CD4-positive, alpha-beta memory T cell (primary cell): Measurements from ENCODE around the gene MTFR1L. TPM values are rescaled to one million over a fixed set of nuclear protein-coding genes. Genes with fewer than 3 reads are reported as not detected.

Experiments used
- CTCF ChIA-PET: fragments of 350-600 bp; sonication (Branson Sonifier 250); formaldehyde crosslinking; loops from one replicate; lab custom pipeline; 2021; ENCODE audit warnings: inconsistent platforms; ENCODE audit not compliant: partially characterized antibody; lab: Charles Lee
- POLR2A ChIA-PET: fragments of 350-600 bp; sonication (Branson Sonifier 250); formaldehyde crosslinking; loops from one replicate; lab custom pipeline; 2021; ENCODE audit not compliant: partially characterized antibody; lab: Charles Lee
- DNase-seq, 5 donors: peaks; one replicate each; pipeline versions ENCODE4 v3.0.0 to v3.0.0-alpha.2; 2020 to 2022; ENCODE audit warnings: mixed read lengths in 1 of 5
- H3K27ac ChIP-seq: one replicate; pipeline ENCODE4 v1.7.0; 2013; ENCODE audit warnings: low read depth, low read length
- H3K27me3 ChIP-seq: 2 replicates; pipeline ENCODE4 v1.7.0; 2013; ENCODE audit warnings: mild to moderate bottlenecking, low read length, moderate library complexity; ENCODE audit not compliant: insufficient read depth
- H3K36me3 ChIP-seq: 2 replicates; pipeline ENCODE4 v1.7.0; 2013; ENCODE audit warnings: mild to moderate bottlenecking, low read length, moderate library complexity; ENCODE audit not compliant: insufficient read depth
- H3K4me1 ChIP-seq: 2 replicates; pipeline ENCODE4 v1.7.0; 2013; ENCODE audit warnings: mild to moderate bottlenecking, low read length, moderate library complexity; ENCODE audit not compliant: insufficient read depth
- H3K4me3 ChIP-seq, 2 donors: one replicate each; pipeline ENCODE4 v1.7.0; 2013; ENCODE audit warnings: low read length in 2 of 2, mild to moderate bottlenecking in 1 of 2
- H3K9me3 ChIP-seq, 2 donors: one replicate each; pipeline ENCODE4 v1.7.0; 2013; ENCODE audit warnings: low read length in 2 of 2, control low read depth in 1 of 2; ENCODE audit not compliant: control insufficient read depth in 1 of 2
- H3K27ac Mint-ChIP-seq, 7 donors: one replicate each; pipeline ENCODE4 v1.8.0; 2020 to 2021; ENCODE audit warnings: mixed read lengths in 7 of 7, mild to moderate bottlenecking in 6 of 7, inconsistent platforms in 3 of 7, moderate library complexity in 3 of 7
- H3K27me3 Mint-ChIP-seq, 2 donors: one replicate each; pipeline ENCODE4 v1.8.0; 2020 to 2021; ENCODE audit warnings: mixed read lengths in 2 of 2
- H3K36me3 Mint-ChIP-seq, 2 donors: one replicate each; pipeline ENCODE4 v1.8.0; 2020 to 2021; ENCODE audit warnings: mixed read lengths in 2 of 2, inconsistent platforms in 1 of 2, mild to moderate bottlenecking in 1 of 2
- H3K4me1 Mint-ChIP-seq, 4 donors: one replicate each; pipeline ENCODE4 v1.8.0; 2020 to 2021; ENCODE audit warnings: mixed read lengths in 4 of 4, mild to moderate bottlenecking in 1 of 4
- H3K4me3 Mint-ChIP-seq, 8 donors: one replicate each; pipeline ENCODE4 v1.8.0; 2020 to 2021; ENCODE audit warnings: mixed read lengths in 8 of 8, mild to moderate bottlenecking in 7 of 8, moderate library complexity in 6 of 8, inconsistent platforms in 3 of 8
- H3K9me3 Mint-ChIP-seq, 8 donors: one replicate each; pipeline ENCODE4 v1.8.0; 2020 to 2021; ENCODE audit warnings: mixed read lengths in 8 of 8, mild to moderate bottlenecking in 5 of 8, inconsistent platforms in 3 of 8, moderate library complexity in 1 of 8
- intact Hi-C: fragments of 100-400 bp; cut with micrococcal nuclease; formaldehyde crosslinking; loops from one replicate; pipeline ENCODE4 v1.15.1; 2023
- polyA plus RNA-seq, 2 donors: library from polyadenylated mRNA; unstranded; fragments of 300-500 nt; fragmentation: Illumina TruSeq; gene quantifications; one replicate each; pipeline ENCODE4 v1.2.3, GENCODE V29; 2021
- total RNA-seq, 2 experiments: library from RNA; stranded (reverse); gene quantifications; one replicate each; pipeline ENCODE4 v1.2.3, GENCODE V29; 2021

MTFR1L gene
- total and polyA plus RNA-seq, 4 experiments from 2014 or later: 27.5 to 58.4 (median 55.3) TPM

DNA sequence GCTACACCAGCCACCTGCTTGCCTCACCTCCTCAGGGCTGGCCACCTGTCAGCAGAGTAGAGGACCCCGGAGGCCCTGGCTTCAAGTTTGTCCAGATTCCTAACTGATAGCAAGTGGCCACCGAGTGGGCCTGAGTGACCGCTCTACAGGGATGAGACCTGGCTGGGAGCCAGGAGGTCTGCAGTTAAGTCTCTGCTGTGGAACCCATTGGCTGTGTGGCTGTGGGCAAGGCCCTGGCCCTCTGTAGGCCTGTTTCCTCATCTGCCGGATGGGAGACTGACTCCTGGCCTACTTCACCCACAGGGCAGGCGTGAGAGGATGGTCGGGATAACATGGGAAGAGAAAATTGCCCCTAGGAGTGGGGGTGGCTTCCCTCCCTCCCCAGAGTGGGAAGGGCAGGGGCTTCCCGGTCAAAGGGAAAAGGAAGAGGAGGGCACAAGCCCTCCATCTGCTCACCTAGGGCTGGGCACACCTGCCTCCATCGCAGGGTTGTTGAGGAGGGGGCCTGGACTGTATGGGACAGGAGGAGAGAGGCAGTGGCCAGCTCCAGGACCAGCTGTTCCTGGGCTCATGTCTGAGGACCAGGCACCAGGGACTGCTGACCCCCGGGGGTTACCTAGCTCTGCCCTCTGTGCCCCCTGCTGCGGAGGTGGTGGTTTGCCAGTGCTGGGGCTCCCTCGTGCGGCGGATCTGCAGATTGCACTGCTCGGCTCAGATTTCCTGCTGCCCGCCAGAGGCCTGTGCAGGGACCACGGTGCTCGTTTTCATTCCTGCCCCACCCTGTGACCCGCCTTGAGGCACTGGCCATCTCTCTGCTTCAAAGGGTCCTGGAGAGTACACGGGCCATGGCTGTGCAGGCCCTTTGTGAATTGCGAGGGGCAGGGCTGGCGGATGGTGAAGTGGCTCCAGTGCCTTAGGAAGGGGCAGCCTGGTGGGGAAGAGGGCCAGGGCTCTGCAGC is 9.1 kb upstream of the MTFR1L start:
- Mint-ChIP-seq H3K4me3 (no peak overlapping the region), H3K27me3 (no peaks in the 10 kb centered on the region), H3K36me3 (peaks cover 15 to 29% of the 10 kb centered on the region in 2 donors), H3K9me3 (peaks cover 0 to 4% (median 0%) of the 10 kb centered on the region in 8 donors), H3K4me1 (peaks cover 0 to 10% (median 2%) of the 10 kb centered on the region in 4 donors), H3K27ac (peak overlapping the region in 3 of 7 donors; percentile 35 to 84 (median 64))
- H3K36me3 ChIP-seq: peaks cover 5% of the 10 kb centered on the region
- DNase-seq: peak; percentile 66 to 79 (median 69)
- POLR2A ChIA-PET: interaction anchor here (0.6 to 5.2 kb wide), 7 partner anchors 9 to 308 kb away, joined by 3 to 18 read pairs (median 4); partner anchors contain the start of gene MTFR1L
- no peak overlapping the region for H3K4me3 ChIP-seq
- H3K27ac ChIP-seq: no peak overlapping the region
- peaks cover 5% of the 10 kb centered on the region for H3K4me1 ChIP-seq
- CTCF ChIA-PET: interaction anchor here (0.6 to 7.0 kb wide), 24 partner anchors 9 to 311 kb away, joined by 3 to 110 read pairs (median 5); no protein-coding TSS in a partner anchor
- H3K9me3 ChIP-seq: no peaks in the 10 kb centered on the region
- no peaks in the 10 kb centered on the region for H3K27me3 ChIP-seq
- intact Hi-C loops: loop anchor here (1.0 kb wide), 3 partner anchors 202 to 307 kb away; no protein-coding TSS in a partner anchor

GRCh38 chr1:25811384-25812082 is 8.2 kb upstream of the MTFR1L start:
- no peak for DNase-seq
- peaks cover 5% of the 10 kb centered on the region for H3K4me1 ChIP-seq
- POLR2A ChIA-PET: interaction anchor here (0.6 to 5.2 kb wide), 8 partner anchors 8 to 309 kb away, joined by 3 to 18 read pairs (median 4); partner anchors contain the start of gene MTFR1L

DNA sequence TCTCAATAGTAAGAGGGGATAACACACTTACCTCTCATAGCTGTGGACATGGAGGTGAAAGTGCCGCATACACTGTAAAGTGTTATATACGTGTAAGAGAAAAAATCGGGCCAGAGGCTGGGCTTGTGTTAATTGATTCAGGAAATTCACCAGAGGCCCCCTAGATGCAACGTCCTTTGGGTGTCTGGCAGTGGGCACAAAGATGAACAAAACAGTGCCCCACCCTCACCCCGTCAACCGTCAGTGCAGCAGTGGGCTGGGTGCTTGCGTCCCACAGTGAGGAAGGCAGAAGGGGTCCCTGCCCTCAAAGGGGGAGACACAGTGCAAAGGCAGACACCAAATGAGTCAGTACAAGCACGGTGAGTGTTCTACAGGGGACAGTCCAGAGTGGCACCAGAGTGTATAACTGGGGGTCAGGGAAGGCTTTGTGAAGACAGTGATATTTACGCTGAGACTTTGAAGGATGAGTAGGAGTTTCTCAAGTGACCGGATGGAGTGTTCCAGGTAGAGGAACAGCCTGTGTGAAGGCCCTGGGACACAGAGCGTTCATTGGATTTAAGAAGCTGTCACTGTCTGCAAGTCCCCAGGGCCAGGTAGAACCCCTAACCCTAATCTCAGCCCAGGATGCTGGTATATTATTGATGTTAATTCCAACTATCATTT is 6.6 kb upstream of the MTFR1L start:
- Mint-ChIP-seq H3K4me1 (peaks cover 1 to 15% (median 5%) of the 10 kb centered on the region in 4 donors), H3K9me3 (peaks cover 0 to 4% (median 0%) of the 10 kb centered on the region in 8 donors), H3K27me3 (no peaks in the 10 kb centered on the region), H3K36me3 (peaks cover 4 to 15% of the 10 kb centered on the region in 2 donors), H3K4me3 (no peak overlapping the region), H3K27ac (peak overlapping the region in 3 of 7 donors; percentile 19 to 69 (median 23))
- Histone ChIP-seq H3K27me3 (no peaks in the 10 kb centered on the region), H3K27ac (no peak overlapping the region), H3K4me3 (no peak overlapping the region), H3K36me3 (no peaks in the 10 kb centered on the region), H3K9me3 (no peaks in the 10 kb centered on the region), H3K4me1 (peaks cover 13% of the 10 kb centered on the region)
- intact Hi-C loops: no loop called here
- no peak for DNase-seq
- CTCF ChIA-PET: interaction anchor here (7.0 kb wide), 1 partner anchor 204 kb away, joined by 110 read pairs; no protein-coding TSS in a partner anchor
- POLR2A ChIA-PET: no interaction called here

More at GRCh38 chr1:25811384-25812082, 8.2 kb upstream of the MTFR1L start:
- Mint-ChIP-seq H3K36me3 (peaks cover 8 to 21% of the 10 kb centered on the region in 2 donors), H3K27ac (peak overlapping the region in 1 of 7 donors; percentile 68), H3K4me1 (peaks cover 0 to 6% (median 2%) of the 10 kb centered on the region in 4 donors), H3K4me3 (no peak overlapping the region), H3K9me3 (peaks cover 0 to 4% (median 0%) of the 10 kb centered on the region in 8 donors), H3K27me3 (no peaks in the 10 kb centered on the region)
- H3K27ac ChIP-seq: no peak overlapping the region
- no peaks in the 10 kb centered on the region for H3K9me3 ChIP-seq
- H3K4me3 ChIP-seq: no peak overlapping the region
- no peaks in the 10 kb centered on the region for H3K27me3 ChIP-seq
- CTCF ChIA-PET: interaction anchor here (0.7 to 7.0 kb wide), 10 partner anchors 13 to 307 kb away, joined by 3 to 110 read pairs (median 4); no protein-coding TSS in a partner anchor
- H3K36me3 ChIP-seq: no peaks in the 10 kb centered on the region
- intact Hi-C loops: loop anchor here (1.0 kb wide), 1 partner anchor 308 kb away; no protein-coding TSS in a partner anchor

DNA sequence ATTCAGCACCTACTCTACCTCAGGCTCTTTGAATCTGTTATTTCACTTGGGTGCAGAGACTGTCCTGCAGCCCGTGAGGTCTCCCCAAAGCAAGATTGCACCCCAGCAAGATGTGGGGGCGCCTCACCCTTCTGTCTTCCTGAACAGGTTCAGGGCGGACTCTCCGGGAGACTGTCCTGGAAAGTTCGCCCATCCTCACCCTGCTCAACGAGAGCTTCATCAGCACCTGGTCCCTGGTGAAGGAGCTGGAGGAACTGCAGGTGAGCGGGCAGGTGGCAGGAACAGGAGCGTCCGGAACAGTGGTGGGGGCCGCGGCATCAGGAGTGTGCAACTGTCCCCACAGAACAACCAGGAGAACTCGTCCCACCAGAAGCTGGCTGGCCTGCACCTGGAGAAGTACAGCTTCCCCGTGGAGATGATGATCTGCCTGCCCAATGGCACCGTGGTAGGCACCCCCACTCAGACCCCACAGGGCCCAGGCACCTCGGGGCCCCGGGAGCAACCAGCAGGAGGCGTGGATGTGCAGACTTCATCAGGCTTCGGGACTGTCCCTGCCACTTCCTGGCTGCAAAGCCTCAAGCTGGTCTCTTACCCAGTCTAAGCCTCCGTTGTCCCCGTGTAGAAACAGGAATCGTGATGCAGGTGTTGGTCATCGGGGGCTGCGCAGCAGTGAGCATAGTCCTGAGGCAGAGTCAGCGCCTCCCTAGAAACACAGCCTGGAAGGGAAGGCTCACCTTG is 5.9 kb upstream of the MTFR1L start:
- H3K27ac ChIP-seq: no peak overlapping the region
- ChIA-PET POLR2A (interaction anchor here (0.6 kb wide), 1 partner anchor 565 kb away, joined by 3 read pairs; no protein-coding TSS in a partner anchor), CTCF (interaction anchor here (0.6 to 1.4 kb wide), 2 partner anchors 205 to 689 kb away, joined by 3 to 5 read pairs; no protein-coding TSS in a partner anchor)
- peaks cover 0 to 3% (median 0%) of the 10 kb centered on the region in 8 donors for H3K9me3 Mint-ChIP-seq
- no peaks in the 10 kb centered on the region for H3K27me3 Mint-ChIP-seq
- H3K36me3 Mint-ChIP-seq: peaks cover 4 to 13% of the 10 kb centered on the region in 2 donors
- H3K4me3 ChIP-seq: no peak overlapping the region
- H3K4me1 Mint-ChIP-seq: peaks cover 7 to 22% (median 11%) of the 10 kb centered on the region in 4 donors
- peaks cover 17% of the 10 kb centered on the region for H3K4me1 ChIP-seq
- peak overlapping the region in 1 of 8 donors; percentile 45 for H3K4me3 Mint-ChIP-seq
- intact Hi-C loops: no loop called here
- no peaks in the 10 kb centered on the region for H3K9me3 ChIP-seq
- no peaks in the 10 kb centered on the region for H3K27me3 ChIP-seq
- no peak overlapping the region for H3K27ac Mint-ChIP-seq
- DNase-seq: no peak
- no peaks in the 10 kb centered on the region for H3K36me3 ChIP-seq

DNA sequence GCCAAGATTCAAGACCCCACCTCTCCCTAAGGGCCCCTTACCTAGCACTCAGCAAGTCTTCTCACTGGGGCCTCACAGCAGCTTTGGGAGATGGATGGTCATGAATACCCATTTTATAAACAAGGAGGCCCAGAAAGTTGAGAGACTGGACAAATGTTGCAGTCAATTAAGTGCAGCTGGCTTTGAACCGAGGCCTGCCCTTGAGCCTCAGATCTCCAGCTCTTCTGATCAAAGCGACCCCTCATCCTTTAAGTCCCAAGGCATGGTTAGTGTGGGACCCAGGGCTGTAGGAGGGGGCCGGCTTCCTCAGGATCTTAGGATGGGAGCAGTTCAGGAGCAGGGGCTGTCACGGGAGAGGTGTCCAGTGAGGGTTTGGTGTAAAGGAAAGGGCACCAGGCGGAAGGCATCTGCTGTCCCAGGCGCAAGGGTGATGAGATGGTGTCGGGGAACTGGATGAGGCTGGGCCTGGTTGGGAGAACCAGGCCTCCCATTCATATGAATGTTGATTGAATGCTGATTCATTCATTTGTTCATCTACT is 5.1 kb upstream of the MTFR1L start:
- CTCF ChIA-PET: interaction anchor here (0.6 to 1.4 kb wide), 2 partner anchors 206 to 688 kb away, joined by 3 to 5 read pairs; no protein-coding TSS in a partner anchor
- H3K4me1 Mint-ChIP-seq: peaks cover 12 to 27% (median 16%) of the 10 kb centered on the region in 4 donors
- H3K4me3 ChIP-seq: no peak overlapping the region

More for the DNA sequence above, 5.1 kb upstream of the MTFR1L start:
- intact Hi-C loops: loop anchor here (5.0 kb wide), 1 partner anchor 252 kb away; no protein-coding TSS in a partner anchor
- DNase-seq: no peak
- H3K4me3 Mint-ChIP-seq: no peak overlapping the region
- peaks cover 4 to 13% of the 10 kb centered on the region in 2 donors for H3K36me3 Mint-ChIP-seq
- peaks cover 0 to 2% (median 0%) of the 10 kb centered on the region in 8 donors for H3K9me3 Mint-ChIP-seq
- Histone ChIP-seq H3K4me1 (peaks cover 23% of the 10 kb centered on the region), H3K27ac (no peak overlapping the region), H3K9me3 (no peaks in the 10 kb centered on the region), H3K27me3 (no peaks in the 10 kb centered on the region), H3K36me3 (no peaks in the 10 kb centered on the region)
- H3K27me3 Mint-ChIP-seq: no peaks in the 10 kb centered on the region
- POLR2A ChIA-PET: interaction anchor here (0.6 kb wide), 1 partner anchor 564 kb away, joined by 3 read pairs; no protein-coding TSS in a partner anchor
- H3K27ac Mint-ChIP-seq: peak overlapping the region in 4 of 7 donors; percentile 17 to 73 (median 26)
